HepG2 (cell line): Measurements from ENCODE around the gene LRP2. TPM values are rescaled to one million over a fixed set of nuclear protein-coding genes. Genes with fewer than 3 reads are reported as not detected.

Experiments used
- ATAC-seq: fragments of 200-7000 bp; cut with Tn5 transposase; 3 replicates; pipeline ENCODE4 v1.9.1; 2020; ENCODE audit warnings: mild to moderate bottlenecking, moderate library complexity
- BruUV-seq: library from RNA; stranded (reverse); fragments of 400-500 nt; replicated peaks from 2 replicates; lab custom pipeline; 2021; lab: Mats Ljungman, UMichigan
- CTCF ChIA-PET: fragments of 300-600 bp; formaldehyde crosslinking; extraction: SDS; loops from one replicate; lab custom pipeline; 2021; ENCODE audit warnings: low total read pairs, inconsistent platforms, low intra/inter-chr PET ratio; lab: Yijun Ruan, JAX
- POLR2A ChIA-PET: fragments of 350-600 bp; sonication (Branson Sonifier 250); formaldehyde crosslinking; loops from one replicate; lab custom pipeline; 2020; ENCODE audit warnings: antibody characterized with exemption, inconsistent platforms; lab: Yijun Ruan, JAX
- DNase-seq: peaks from one replicate; pipeline ENCODE4 v3.0.0-alpha.2; 2015; ENCODE audit warnings: low spot score
- FAIRE-seq: peaks from 3 replicates; lab custom pipeline; 2011; peaks lifted over from hg19 to GRCh38; lab: Jason Lieb, UNC
- H2AFZ ChIP-seq: one replicate; pipeline ENCODE4 v1.6.1; 2011; ENCODE audit warnings: low read length, inconsistent platforms
- H3K27ac ChIP-seq: fragments of 300-600 bp; 3 replicates; pipeline ENCODE4 v1.8.0; 2011; ENCODE audit warnings: mixed run types, mild to moderate bottlenecking, mixed read lengths, low read length, inconsistent platforms; ENCODE audit not compliant: insufficient read depth; ENCODE audit errors: extremely low read length
- H3K27me3 ChIP-seq, 2 experiments: fragments of 200-600 bp in 1 of 2; 2 replicates in 1 of 2; 3 replicates in 1 of 2; pipeline versions ENCODE4 v1.6.0 to v1.8.0; 2011; ENCODE audit warnings: low read length in 2 of 2, mild to moderate bottlenecking in 2 of 2, moderate library complexity in 2 of 2, inconsistent platforms in 1 of 2; ENCODE audit not compliant: insufficient read depth in 2 of 2, control insufficient read depth in 1 of 2
- H3K36me3 ChIP-seq, 2 experiments: fragments of 200-600 bp in 1 of 2; replicated peaks in 1 of 2; 2 replicates in 1 of 2; 3 replicates in 1 of 2; pipeline versions ENCODE4 v1.5.1 to v1.8.0; 2011; ENCODE audit warnings: low read length in 2 of 2, inconsistent platforms in 1 of 2; ENCODE audit not compliant: insufficient read depth in 2 of 2, control insufficient read depth in 1 of 2
- H3K4me1 ChIP-seq: 2 replicates; pipeline ENCODE4 v1.5.1; 2012; ENCODE audit warnings: low read length, inconsistent platforms; ENCODE audit not compliant: insufficient read depth
- H3K4me2 ChIP-seq: 2 replicates; pipeline ENCODE4 v1.6.0; 2011; ENCODE audit warnings: low read depth, low read length, inconsistent platforms
- H3K4me3 ChIP-seq, 3 experiments: fragments of 200-600 bp in 1 of 3; sonication (generic), shearing (Covaris generic) in 1 of 3; replicated peaks in 1 of 3; 2 replicates each; pipeline ENCODE4 v1.5.1; 2011 to 2016; ENCODE audit warnings: low read length in 3 of 3, inconsistent platforms in 2 of 3, low read depth in 2 of 3, mild to moderate bottlenecking in 2 of 3, control low read depth in 1 of 3, mixed read lengths in 1 of 3; ENCODE audit not compliant: insufficient read depth in 1 of 3
- H3K79me2 ChIP-seq: one replicate; pipeline ENCODE4 v1.6.1; 2011; ENCODE audit warnings: low read length, inconsistent platforms; ENCODE audit not compliant: insufficient read depth
- H3K9ac ChIP-seq: 2 replicates; pipeline ENCODE4 v1.6.0; 2011; ENCODE audit warnings: mild to moderate bottlenecking, low read depth, low read length, inconsistent platforms; ENCODE audit not compliant: insufficient read depth
- H3K9me3 ChIP-seq: 2 replicates; pipeline ENCODE4 v1.5.1; 2012; ENCODE audit warnings: mild to moderate bottlenecking, low read length
- H4K20me1 ChIP-seq: 2 replicates; pipeline ENCODE4 v1.6.0; 2011; ENCODE audit warnings: inconsistent platforms, mild to moderate bottlenecking, low read length, moderate library complexity; ENCODE audit not compliant: insufficient read depth
- AHR ChIP-seq: IDR thresholded peaks from 2 replicates; pipeline ENCODE4 v1.6.1; 2018; ENCODE audit warnings: missing genetic modification reagents, missing compliant biosample characterization
- BATF2 ChIP-seq: sonication (generic); formaldehyde crosslinking; IDR thresholded peaks from 2 replicates; pipeline ENCODE4 v1.8.0; 2022; ENCODE audit warnings: mild to moderate bottlenecking, missing genetic modification reagents, moderate library complexity
- BHLHE40 ChIP-seq: IDR thresholded peaks from 2 replicates; pipeline ENCODE4 v1.6.1; 2011; ENCODE audit warnings: low read length, improper control_type of control experiment
- FLYWCH1 ChIP-seq: sonication (generic); formaldehyde crosslinking; IDR thresholded peaks from 2 replicates; pipeline ENCODE4 v1.8.1; 2023; ENCODE audit warnings: mild to moderate bottlenecking, missing genetic modification reagents
- FOXO1 ChIP-seq: sonication (generic); formaldehyde crosslinking; IDR thresholded peaks from 2 replicates; pipeline ENCODE4 v1.4.0; 2020; ENCODE audit warnings: missing genetic modification reagents
- MATR3 ChIP-seq: sonication (generic); formaldehyde crosslinking; IDR thresholded peaks from 2 replicates; pipeline ENCODE4 v1.4.0; 2020; ENCODE audit warnings: missing genetic modification reagents
- MAZ ChIP-seq, 2 experiments: sonication (generic) in 1 of 2; formaldehyde crosslinking in 1 of 2; IDR thresholded peaks; 2 replicates each; pipeline versions ENCODE4 v1.5.0 to v1.6.1; 2012 to 2020; ENCODE audit warnings: low read depth in 2 of 2, mild to moderate bottlenecking in 2 of 2, borderline replicate concordance in 1 of 2, improper control_type of control experiment in 1 of 2, low read length in 1 of 2, missing genetic modification reagents in 1 of 2, moderate library complexity in 1 of 2
- MTERF4 ChIP-seq: sonication (generic); formaldehyde crosslinking; IDR thresholded peaks from 2 replicates; pipeline ENCODE4 v1.8.0; 2023; ENCODE audit warnings: mild to moderate bottlenecking, missing genetic modification reagents
- PBX2 ChIP-seq: IDR thresholded peaks from 2 replicates; pipeline ENCODE4 v1.6.1; 2016; ENCODE audit warnings: control low read depth
- USF2 ChIP-seq, 2 experiments: sonication (generic) in 1 of 2; formaldehyde crosslinking in 1 of 2; IDR thresholded peaks; 2 replicates each; pipeline versions ENCODE4 v1.5.1 to v1.6.1; 2011 to 2020; ENCODE audit warnings: borderline replicate concordance in 1 of 2, low read depth in 1 of 2, low read length in 1 of 2, mild to moderate bottlenecking in 1 of 2, missing genetic modification reagents in 1 of 2, moderate library complexity in 1 of 2
- YY1 ChIP-seq: IDR thresholded peaks from 2 replicates; pipeline ENCODE4 v1.6.1; 2011; ENCODE audit warnings: low read length, low read depth, moderate library complexity, mild to moderate bottlenecking; ENCODE audit not compliant: insufficient read depth, insufficient replicate concordance
- ZNF33B ChIP-seq: sonication (generic); formaldehyde crosslinking; IDR thresholded peaks from 2 replicates; pipeline ENCODE4 v1.5.1; 2020; ENCODE audit warnings: mild to moderate bottlenecking, missing genetic modification reagents
- ZNF556 ChIP-seq: sonication (generic); formaldehyde crosslinking; IDR thresholded peaks from 2 replicates; pipeline ENCODE4 v1.4.0; 2020; ENCODE audit warnings: mild to moderate bottlenecking, missing genetic modification reagents, borderline replicate concordance
- ZNF768 ChIP-seq: sonication (generic); formaldehyde crosslinking; IDR thresholded peaks from 2 replicates; pipeline ENCODE4 v1.4.0; 2020; ENCODE audit warnings: missing genetic modification reagents
- ZUFSP ChIP-seq: sonication (generic); formaldehyde crosslinking; IDR thresholded peaks from 2 replicates; pipeline ENCODE4 v1.9.0; 2021; ENCODE audit warnings: missing genetic modification reagents, mild to moderate bottlenecking, borderline replicate concordance
- ZZZ3 ChIP-seq: sonication (generic); formaldehyde crosslinking; IDR thresholded peaks from 2 replicates; pipeline ENCODE4 v1.4.0; 2020; ENCODE audit warnings: missing genetic modification reagents, mild to moderate bottlenecking, borderline replicate concordance
- WGBS: methylation state at CpG from one replicate; pipeline ENCODE4 v1.1.6; 2017; ENCODE audit warnings: low lambda C conversion rate; 5-methylcytosine and 5-hydroxymethylcytosine counted together
- in situ Hi-C: cut with HindIII; loops from 2 replicates; pipeline ENCODE4 v1.10.0; 2017; ENCODE audit warnings: low pct_unique_long_range_greater_than_20kb; ENCODE audit not compliant: extremely low pct_ligation_motif_present
- intact Hi-C: fragments of 100-400 bp; cut with micrococcal nuclease; formaldehyde crosslinking; loops from one replicate; pipeline ENCODE4 v1.10.0; 2022; ENCODE audit not compliant: unreplicated experiment
- polyA plus RNA-seq, 8 experiments: library from polyadenylated mRNA; depleted of rRNA in 3 of 8; stranded (reverse) in 7 of 8; unstranded in 1 of 8; fragments of >200 nt; fragmentation: Illumina TruSeq in 4 of 8; extraction: Trizol in 4 of 8; gene quantifications; 2 replicates each; pipeline versions ENCODE4 v1.2.1 to v1.2.3, GENCODE V29; 2011 to 2016; ENCODE audit warnings: low read depth in 4 of 8, missing spikeins in 1 of 8, mixed read lengths in 1 of 8; ENCODE audit not compliant: insufficient read depth in 1 of 8
- total RNA-seq, 5 experiments: library from RNA; depleted of rRNA; stranded (reverse); fragments of >200 nt; fragmentation: Illumina TruSeq; extraction: Trizol; gene quantifications; 2 replicates each; pipeline ENCODE4 v1.2.3, GENCODE V29; 2016; ENCODE audit warnings: low read depth in 1 of 5

Gene LRP2
- total and polyA plus RNA-seq, 2 of the 13 experiments (the other 11 are each of a cell fraction or from before 2014, with no cell fraction given) = 0.03 to 0.15 TPM

GRCh38 chr2:169259402-169259801 lies 102.9 kb downstream of the LRP2 start:
- H3K27me3 ChIP-seq = peaks cover 0 to 4% of the 10 kb centered on the region in 2 experiments; a peak in 2 of 5 replicates
- H3K79me2 ChIP-seq = no peaks in the 10 kb centered on the region
- DNase-seq = no peak
- ChIA-PET POLR2A (no interaction called here), CTCF (no interaction called here)
- no peak for FAIRE-seq
- ATAC-seq = no peak
- H3K9ac ChIP-seq = no peak overlapping the region
- H4K20me1 ChIP-seq = no peaks in the 10 kb centered on the region
- 1% methylated on average over 5 of the region's 5 CpGs for WGBS
- BruUV-seq = no TSS peak
- H3K4me1 ChIP-seq = no peaks in the 10 kb centered on the region
- in situ Hi-C loops (no loop called here), intact Hi-C loops (no loop called here)
- H3K4me2 ChIP-seq = no peak overlapping the region
- H2AFZ ChIP-seq = no peak overlapping the region
- no peaks in the 10 kb centered on the region for H3K9me3 ChIP-seq
- H3K27ac ChIP-seq = no peak overlapping the region
- no peak overlapping the region for H3K4me3 ChIP-seq
- no peaks in the 10 kb centered on the region for H3K36me3 ChIP-seq
- TF ChIP-seq FOXO1 (CRISPR knock-in tag) = no peak
- no peak for TF ChIP-seq ZNF556 (CRISPR knock-in tag)
- no peak for TF ChIP-seq AHR (CRISPR knock-in tag)
- no peak for TF ChIP-seq ZNF33B (CRISPR knock-in tag)
- no peak for TF ChIP-seq MATR3
- no peak for TF ChIP-seq PBX2 (CRISPR knock-in tag)
- TF ChIP-seq USF2 (IDR thresholded peaks at IDR 0.05; ENCODE audit: low read depth, low read length) = no peak
- TF ChIP-seq USF2 (CRISPR knock-in tag; IDR thresholded peaks at IDR 0.05; ENCODE audit: borderline replicate concordance) = no peak
- no peak for TF ChIP-seq ZZZ3
- no peak for TF ChIP-seq BATF2 (CRISPR knock-in tag)
- TF ChIP-seq FLYWCH1 (CRISPR knock-in tag) = no peak
- TF ChIP-seq ZUFSP = no peak
- no peak for TF ChIP-seq BHLHE40
- no peak for TF ChIP-seq MAZ (IDR thresholded peaks at IDR 0.05; ENCODE audit: borderline replicate concordance, low read depth, low read length)
- no peak for TF ChIP-seq MAZ (CRISPR knock-in tag; IDR thresholded peaks at IDR 0.05; ENCODE audit: low read depth)
- TF ChIP-seq YY1 = no peak
- no peak for TF ChIP-seq MTERF4 (CRISPR knock-in tag)
- TF ChIP-seq ZNF768 (CRISPR knock-in tag) = no peak
